ENCODE results near the gene ARHGEF19.

DNA sequence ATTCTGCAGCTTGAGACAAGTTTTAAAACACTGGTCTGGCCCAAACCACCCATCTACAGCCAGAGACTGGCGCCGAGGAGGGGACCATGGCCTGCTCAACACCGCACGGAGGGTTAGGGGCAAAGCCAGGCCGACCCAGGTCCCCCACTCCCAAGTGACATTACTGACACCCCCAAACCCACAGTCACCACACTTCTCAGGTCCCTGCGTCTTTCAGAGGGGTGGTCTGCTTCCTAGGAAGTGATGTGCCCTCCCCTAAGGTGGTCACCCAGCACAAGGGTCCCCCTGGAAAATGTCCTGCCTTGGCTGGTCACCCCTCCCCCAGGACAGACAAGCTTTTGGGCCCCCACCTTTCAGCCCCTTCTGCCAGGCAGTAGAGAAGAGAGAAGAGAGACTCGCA, 35.8 kb downstream of the ARHGEF19 start:
- TF ChIP-seq, protein P1, sequence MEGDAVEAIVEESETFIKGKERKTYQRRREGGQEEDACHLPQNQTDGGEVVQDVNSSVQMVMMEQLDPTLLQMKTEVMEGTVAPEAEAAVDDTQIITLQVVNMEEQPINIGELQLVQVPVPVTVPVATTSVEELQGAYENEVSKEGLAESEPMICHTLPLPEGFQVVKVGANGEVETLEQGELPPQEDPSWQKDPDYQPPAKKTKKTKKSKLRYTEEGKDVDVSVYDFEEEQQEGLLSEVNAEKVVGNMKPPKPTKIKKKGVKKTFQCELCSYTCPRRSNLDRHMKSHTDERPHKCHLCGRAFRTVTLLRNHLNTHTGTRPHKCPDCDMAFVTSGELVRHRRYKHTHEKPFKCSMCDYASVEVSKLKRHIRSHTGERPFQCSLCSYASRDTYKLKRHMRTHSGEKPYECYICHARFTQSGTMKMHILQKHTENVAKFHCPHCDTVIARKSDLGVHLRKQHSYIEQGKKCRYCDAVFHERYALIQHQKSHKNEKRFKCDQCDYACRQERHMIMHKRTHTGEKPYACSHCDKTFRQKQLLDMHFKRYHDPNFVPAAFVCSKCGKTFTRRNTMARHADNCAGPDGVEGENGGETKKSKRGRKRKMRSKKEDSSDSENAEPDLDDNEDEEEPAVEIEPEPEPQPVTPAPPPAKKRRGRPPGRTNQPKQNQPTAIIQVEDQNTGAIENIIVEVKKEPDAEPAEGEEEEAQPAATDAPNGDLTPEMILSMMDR (conservative IDR thresholded peaks at IDR 0.05; ENCODE audit: low read depth, low read length) = no peak
- TF ChIP-seq EZH2 (IDR thresholded peaks at IDR 0.05; ENCODE audit: low read length, unreplicated experiment) = no peak
